Loucy (cell line): ENCODE results near the gene CCL7.

Experiments
- H2AFZ ChIP-seq: fragments of 200-600 bp; sonication (generic); 2 replicates; pipeline ENCODE4 v1.6.0; 2016; ENCODE audit warnings: antibody characterized with exemption, mild to moderate bottlenecking, low read length, moderate library complexity
- H3F3A ChIP-seq: fragments of 200-600 bp; 2 replicates; pipeline ENCODE4 v1.6.0; 2016; ENCODE audit warnings: antibody characterized with exemption, low read depth, mild to moderate bottlenecking
- H3K27me3 ChIP-seq: fragments of 200-600 bp; sonication (generic); 2 replicates; pipeline ENCODE4 v1.6.1; 2014; ENCODE audit warnings: low read length, mild to moderate bottlenecking; ENCODE audit not compliant: insufficient read depth, poor library complexity, severe bottlenecking
- H3K36me3 ChIP-seq: fragments of 200-600 bp; sonication (generic); 2 replicates; pipeline ENCODE4 v1.6.1; 2016; ENCODE audit warnings: low read length; ENCODE audit not compliant: insufficient read depth
- H3K4me1 ChIP-seq: fragments of 200-600 bp; sonication (generic); 2 replicates; pipeline ENCODE4 v1.5.1; 2014; ENCODE audit warnings: low read length, mild to moderate bottlenecking; ENCODE audit not compliant: insufficient read depth, poor library complexity, severe bottlenecking
- H3K4me2 ChIP-seq: fragments of 200-600 bp; sonication (generic); 2 replicates; pipeline ENCODE4 v1.6.0; 2014; ENCODE audit warnings: antibody characterized with exemption, low read length, low read depth, mild to moderate bottlenecking; ENCODE audit not compliant: poor library complexity, severe bottlenecking
- H3K4me3 ChIP-seq: fragments of 200-600 bp; sonication (generic); 2 replicates; pipeline ENCODE4 v1.5.1; 2014; ENCODE audit warnings: low read length, mild to moderate bottlenecking, mixed read lengths; ENCODE audit not compliant: poor library complexity, severe bottlenecking
- H3K79me2 ChIP-seq: fragments of 200-600 bp; sonication (generic); 2 replicates; pipeline ENCODE4 v1.6.1; 2014; ENCODE audit warnings: low read length; ENCODE audit not compliant: insufficient read depth
- H3K9ac ChIP-seq: fragments of 200-600 bp; sonication (generic); 2 replicates; pipeline ENCODE4 v1.6.0; 2014; ENCODE audit warnings: mild to moderate bottlenecking, low read depth, low read length, moderate library complexity; ENCODE audit not compliant: poor library complexity, severe bottlenecking
- H3K9me2 ChIP-seq: fragments of 200-600 bp; sonication (generic); replicated peaks from 2 replicates; pipeline ENCODE4 v1.6.1; 2016; ENCODE audit warnings: low read depth, low read length, mixed read lengths
- H3K9me3 ChIP-seq: fragments of 200-600 bp; sonication (generic); 2 replicates; pipeline ENCODE4 v1.6.1; 2014; ENCODE audit warnings: mild to moderate bottlenecking, antibody characterized with exemption, low read length, low read depth; ENCODE audit not compliant: insufficient read depth
- H4K20me1 ChIP-seq: fragments of 200-600 bp; sonication (generic); 2 replicates; pipeline ENCODE4 v1.6.0; 2014; ENCODE audit warnings: antibody characterized with exemption, low read length, mild to moderate bottlenecking; ENCODE audit not compliant: insufficient read depth, poor library complexity, severe bottlenecking
- EZH2phosphoT487 ChIP-seq: fragments of 200-600 bp; IDR thresholded peaks from 2 replicates; pipeline ENCODE4 v1.6.1; 2018; ENCODE audit warnings: antibody characterized with exemption, mild to moderate bottlenecking, moderate library complexity, borderline replicate concordance
- TF ChIP-seq, protein P1 (sequence below): fragments of 200-600 bp; sonication (generic); conservative IDR thresholded peaks from 2 replicates; pipeline ENCODE4 v1.5.1; 2014; ENCODE audit warnings: mild to moderate bottlenecking, antibody characterized with exemption, low read length

The CCL7 gene

DNA sequence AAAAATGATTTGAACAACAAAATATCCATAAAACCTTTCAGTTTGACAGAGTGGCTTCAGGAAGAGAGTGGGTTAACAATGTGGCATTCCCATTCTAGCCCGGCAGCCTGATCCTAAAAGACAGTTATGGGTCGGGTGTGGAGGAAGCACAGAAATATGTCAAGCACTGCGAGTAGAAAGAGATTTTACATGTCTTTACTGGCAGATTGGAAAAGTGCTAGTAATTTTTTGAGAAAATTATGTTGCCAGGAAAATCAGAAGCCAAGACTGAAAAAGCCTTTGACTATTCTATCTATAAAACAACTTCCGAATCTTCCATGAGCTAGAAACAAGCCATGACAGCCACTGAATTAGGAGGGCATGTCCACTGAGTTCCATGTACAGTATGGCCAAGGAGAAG lies 9.2 kb upstream of the CCL7 start:
- TF ChIP-seq, protein P1, sequence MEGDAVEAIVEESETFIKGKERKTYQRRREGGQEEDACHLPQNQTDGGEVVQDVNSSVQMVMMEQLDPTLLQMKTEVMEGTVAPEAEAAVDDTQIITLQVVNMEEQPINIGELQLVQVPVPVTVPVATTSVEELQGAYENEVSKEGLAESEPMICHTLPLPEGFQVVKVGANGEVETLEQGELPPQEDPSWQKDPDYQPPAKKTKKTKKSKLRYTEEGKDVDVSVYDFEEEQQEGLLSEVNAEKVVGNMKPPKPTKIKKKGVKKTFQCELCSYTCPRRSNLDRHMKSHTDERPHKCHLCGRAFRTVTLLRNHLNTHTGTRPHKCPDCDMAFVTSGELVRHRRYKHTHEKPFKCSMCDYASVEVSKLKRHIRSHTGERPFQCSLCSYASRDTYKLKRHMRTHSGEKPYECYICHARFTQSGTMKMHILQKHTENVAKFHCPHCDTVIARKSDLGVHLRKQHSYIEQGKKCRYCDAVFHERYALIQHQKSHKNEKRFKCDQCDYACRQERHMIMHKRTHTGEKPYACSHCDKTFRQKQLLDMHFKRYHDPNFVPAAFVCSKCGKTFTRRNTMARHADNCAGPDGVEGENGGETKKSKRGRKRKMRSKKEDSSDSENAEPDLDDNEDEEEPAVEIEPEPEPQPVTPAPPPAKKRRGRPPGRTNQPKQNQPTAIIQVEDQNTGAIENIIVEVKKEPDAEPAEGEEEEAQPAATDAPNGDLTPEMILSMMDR, result no peak
- no peak for TF ChIP-seq EZH2phosphoT487
- Histone ChIP-seq H3F3A (no peaks in the 10 kb centered on the region), H3K9me2 (no peaks in the 10 kb centered on the region)

DNA sequence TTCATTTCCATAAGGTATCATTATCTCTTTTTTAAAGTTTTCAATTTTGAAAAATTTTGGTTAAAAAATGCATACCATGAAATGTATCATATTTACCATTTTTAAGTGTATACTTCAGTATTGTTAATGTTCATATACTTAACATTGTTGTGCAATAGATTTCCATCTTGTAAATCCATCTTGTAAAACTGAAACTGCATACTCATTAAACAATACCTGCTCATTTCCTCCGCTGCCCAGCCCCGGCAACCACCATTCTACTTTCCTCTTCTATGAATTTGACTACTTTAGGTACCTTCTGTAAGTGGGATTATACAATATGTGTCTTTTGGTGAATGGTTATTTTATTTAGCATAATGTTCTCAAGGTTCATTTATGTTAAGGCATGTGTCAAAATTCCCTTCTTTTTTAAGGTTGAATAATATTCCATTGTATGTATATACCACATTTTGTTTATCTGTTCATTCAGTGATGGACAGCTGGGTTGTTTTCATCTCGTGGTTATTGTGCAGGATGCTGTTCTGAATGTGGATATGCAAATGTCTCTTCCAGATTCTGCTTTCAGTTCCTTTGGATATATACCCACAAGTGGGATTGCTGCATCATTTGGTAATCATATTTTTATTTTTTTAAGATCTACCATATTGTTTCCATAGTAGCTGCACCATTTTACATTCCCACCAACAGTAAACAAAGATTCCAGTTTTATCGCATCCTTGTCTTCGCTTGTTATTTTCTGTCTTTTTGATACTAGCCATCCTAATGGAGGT lies 8.3 kb upstream of the CCL7 start:
- no peak for TF ChIP-seq EZH2phosphoT487
- TF ChIP-seq, protein P1, result no peak
- Histone ChIP-seq H3K36me3 (no peaks in the 10 kb centered on the region), H3K9me3 (no peaks in the 10 kb centered on the region), H3K4me1 (no peaks in the 10 kb centered on the region), H2AFZ (no peak overlapping the region), H3K27me3 (no peaks in the 10 kb centered on the region), H3F3A (no peaks in the 10 kb centered on the region), H4K20me1 (no peaks in the 10 kb centered on the region), H3K9me2 (no peaks in the 10 kb centered on the region), H3K4me3 (no peak overlapping the region), H3K79me2 (no peaks in the 10 kb centered on the region), H3K4me2 (no peak overlapping the region), H3K9ac (no peak overlapping the region)

More for the DNA sequence above, 9.2 kb upstream of the CCL7 start:
- Histone ChIP-seq H3K4me2 (no peak overlapping the region), H3K9me3 (no peaks in the 10 kb centered on the region), H4K20me1 (no peaks in the 10 kb centered on the region), H3K9ac (no peak overlapping the region), H3K27me3 (no peaks in the 10 kb centered on the region), H3K4me1 (no peaks in the 10 kb centered on the region), H3K4me3 (no peak overlapping the region), H2AFZ (no peak overlapping the region), H3K79me2 (no peaks in the 10 kb centered on the region), H3K36me3 (no peaks in the 10 kb centered on the region)

DNA sequence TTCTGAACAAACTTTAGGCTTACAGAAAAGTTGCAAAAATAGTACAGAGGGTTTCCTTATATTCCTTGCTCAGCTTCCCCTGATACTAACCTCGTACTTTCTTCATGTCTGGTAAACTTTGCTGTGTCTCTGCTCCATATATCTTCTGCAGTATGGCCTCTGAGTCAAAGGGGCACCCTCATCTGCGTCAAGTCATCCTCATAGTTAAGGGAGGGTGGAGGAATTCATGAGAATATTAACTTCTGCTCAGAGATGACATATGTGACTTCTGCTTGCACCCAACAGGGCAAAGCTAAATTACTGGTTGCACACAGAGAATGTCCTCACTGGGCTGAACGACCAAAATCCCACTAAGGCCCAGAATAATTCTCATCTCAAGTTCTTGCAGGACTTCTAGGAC lies 4.3 kb upstream of the CCL7 start:
- Histone ChIP-seq H3F3A (no peaks in the 10 kb centered on the region), H3K36me3 (no peaks in the 10 kb centered on the region), H3K4me2 (no peak overlapping the region), H3K4me1 (no peaks in the 10 kb centered on the region), H3K9ac (no peak overlapping the region), H3K9me2 (no peaks in the 10 kb centered on the region), H3K79me2 (no peaks in the 10 kb centered on the region), H3K27me3 (no peaks in the 10 kb centered on the region), H3K9me3 (no peaks in the 10 kb centered on the region), H3K4me3 (no peak overlapping the region), H4K20me1 (no peaks in the 10 kb centered on the region), H2AFZ (no peak overlapping the region)
- TF ChIP-seq EZH2phosphoT487, result no peak
- TF ChIP-seq, protein P1, result no peak
